CD4-positive, alpha-beta T cell treated with Interleukin-17A for 1 hour (primary cell): ENCODE results near the gene DIP2B.
"Not testable (repeated sequence)": the region's sequence is repeated elsewhere in the genome, so short reads cannot be mapped to it uniquely, and the experiment has no call there.

Source experiments
- DNase-seq: peaks from one replicate; pipeline ENCODE4 v3.0.0-alpha.2; 2020

DIP2B gene

GRCh38 chr12:50550530-50551223 lies 45.9 kb downstream of the DIP2B start:
- DNase-seq = no peak

GRCh38 chr12:50551866-50552265 lies 47.1 kb downstream of the DIP2B start:
- DNase-seq = no peak

DNA sequence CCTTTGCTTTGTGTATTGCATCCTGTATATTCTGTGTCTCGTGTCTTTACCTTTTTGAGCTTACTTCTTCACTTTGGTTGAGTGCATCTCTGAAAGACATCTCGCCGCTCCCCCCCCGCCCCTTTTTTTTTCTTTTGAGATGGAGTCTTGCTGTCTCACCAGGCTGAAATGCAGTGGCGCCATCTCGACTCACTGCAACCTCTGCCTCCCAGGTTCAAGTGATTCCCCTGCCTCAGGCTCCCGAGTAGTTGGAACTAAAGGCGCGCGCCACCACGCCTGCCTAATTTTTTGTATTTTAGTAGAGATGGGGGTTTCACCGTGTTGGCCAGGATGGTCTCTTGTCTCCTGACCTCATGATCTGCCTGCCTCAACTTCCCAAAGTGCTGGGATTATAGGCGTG lies 49.9 kb downstream of the DIP2B start:
- no peak for DNase-seq

DNA sequence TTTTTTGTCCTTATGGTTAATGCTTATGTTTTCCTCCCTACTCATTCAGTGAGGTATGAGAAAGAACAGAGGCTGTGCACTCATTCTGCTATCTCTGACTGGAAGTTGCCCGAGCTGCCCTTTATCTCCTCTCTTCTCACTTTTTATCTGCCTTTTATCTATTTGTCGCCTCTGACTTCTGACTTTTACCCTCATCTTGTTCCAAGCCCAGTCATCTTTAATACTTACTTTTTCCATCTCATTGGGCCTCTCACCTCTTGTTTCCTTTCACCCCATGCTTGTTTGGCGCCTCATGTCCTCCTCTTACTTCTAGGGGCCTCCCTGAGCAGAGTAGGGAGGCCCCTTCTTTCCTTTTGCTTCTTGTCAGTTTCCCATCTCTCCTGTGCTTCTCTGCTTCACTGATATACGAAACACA lies 50.7 kb downstream of the DIP2B start:
- DNase-seq = no peak

GRCh38 chr12:50556273-50556672 lies 51.5 kb downstream of the DIP2B start:
- DNase-seq = no peak

DNA sequence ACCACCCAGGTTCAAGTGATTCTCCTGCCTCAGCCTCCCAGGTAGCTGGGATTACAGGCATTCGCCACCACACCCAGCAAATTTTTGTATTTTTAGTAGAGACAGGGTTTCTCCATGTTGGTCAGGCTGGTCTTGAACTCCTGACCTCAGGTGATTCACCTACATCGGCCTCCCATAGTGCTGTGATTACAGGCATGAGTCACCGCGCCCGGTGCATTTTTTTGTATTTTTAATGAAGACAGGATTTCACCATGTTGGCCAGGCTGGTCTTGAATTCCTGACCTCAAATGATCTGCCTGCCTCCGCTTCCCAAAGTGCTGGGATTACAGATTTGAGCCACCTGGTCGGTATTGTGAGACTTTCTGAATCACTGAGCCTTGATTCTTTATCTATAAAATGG lies 52.0 kb downstream of the DIP2B start:
- DNase-seq = not testable (repeated sequence)

DNA sequence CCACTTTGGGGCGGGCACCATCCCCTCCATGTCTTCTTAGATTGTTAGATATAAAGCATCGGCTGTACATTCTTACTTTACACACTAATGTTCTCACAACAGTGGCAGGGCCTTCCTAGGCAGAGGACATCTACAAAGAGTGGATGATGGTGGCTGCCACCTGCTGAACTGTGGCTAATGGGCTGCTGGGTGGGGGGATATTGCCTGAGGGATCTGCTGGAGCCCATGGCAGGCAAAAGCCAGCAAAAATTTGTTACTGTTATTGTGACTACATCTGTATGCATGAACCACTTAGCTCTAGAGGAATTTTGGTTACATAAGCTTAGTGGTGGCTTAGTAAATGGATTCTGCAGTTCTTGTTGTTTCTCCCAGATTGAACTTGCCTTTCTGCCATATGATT lies 52.6 kb downstream of the DIP2B start:
- no peak for DNase-seq

GRCh38 chr12:50558970-50559369 lies 54.2 kb downstream of the DIP2B start:
- no peak for DNase-seq

GRCh38 chr12:50562520-50563433 lies 58.0 kb downstream of the DIP2B start:
- no peak for DNase-seq

- no peak for DNase-seq
Observed at GRCh38 chr12:50563434-50563787, 58.6 kb downstream of the DIP2B start.

- no peak for DNase-seq
Observed at GRCh38 chr12:50564237-50564947, 59.6 kb downstream of the DIP2B start.

GRCh38 chr12:50564948-50565297 lies 60.1 kb downstream of the DIP2B start:
- DNase-seq = no peak

DNA sequence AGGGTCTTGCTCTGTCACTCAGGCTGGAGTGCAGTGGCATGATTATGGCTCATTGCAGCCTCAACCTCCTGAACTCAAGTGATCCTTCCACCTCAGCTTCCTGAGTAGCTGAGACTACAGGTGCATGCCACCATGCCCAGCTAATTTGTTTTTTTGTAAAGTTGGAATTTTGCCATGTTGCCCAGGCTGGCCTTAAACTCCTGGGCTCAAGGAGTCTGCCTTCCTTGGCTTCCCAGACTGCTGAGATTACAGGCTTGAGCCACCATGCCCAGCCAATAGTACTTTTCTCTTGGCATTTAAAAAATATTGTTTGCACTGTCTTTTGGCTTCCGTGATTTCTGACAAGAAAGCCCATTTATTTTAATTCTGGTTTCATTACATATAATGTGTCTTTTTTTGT lies 61.3 kb downstream of the DIP2B start:
- DNase-seq = no peak

DNA sequence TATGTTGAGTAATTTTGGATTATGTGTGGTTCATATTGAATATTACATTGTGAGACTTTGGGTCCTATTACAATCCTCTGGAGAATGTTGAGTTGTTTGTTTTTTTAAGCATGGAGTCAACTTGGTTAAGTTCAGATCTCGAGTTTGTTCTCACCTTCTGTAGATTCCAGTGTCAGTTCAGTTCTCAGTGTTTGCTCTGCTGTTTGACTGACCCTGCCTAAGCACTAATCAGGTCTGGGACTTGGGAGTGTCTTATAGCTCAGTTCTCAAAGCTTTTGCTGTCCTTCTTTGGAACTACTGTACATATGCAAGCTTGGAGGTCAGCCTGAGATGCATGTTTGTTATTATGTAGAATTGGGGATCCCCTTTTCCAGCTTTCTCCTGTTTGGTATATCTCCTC lies 63.1 kb downstream of the DIP2B start:
- no peak for DNase-seq

DNA sequence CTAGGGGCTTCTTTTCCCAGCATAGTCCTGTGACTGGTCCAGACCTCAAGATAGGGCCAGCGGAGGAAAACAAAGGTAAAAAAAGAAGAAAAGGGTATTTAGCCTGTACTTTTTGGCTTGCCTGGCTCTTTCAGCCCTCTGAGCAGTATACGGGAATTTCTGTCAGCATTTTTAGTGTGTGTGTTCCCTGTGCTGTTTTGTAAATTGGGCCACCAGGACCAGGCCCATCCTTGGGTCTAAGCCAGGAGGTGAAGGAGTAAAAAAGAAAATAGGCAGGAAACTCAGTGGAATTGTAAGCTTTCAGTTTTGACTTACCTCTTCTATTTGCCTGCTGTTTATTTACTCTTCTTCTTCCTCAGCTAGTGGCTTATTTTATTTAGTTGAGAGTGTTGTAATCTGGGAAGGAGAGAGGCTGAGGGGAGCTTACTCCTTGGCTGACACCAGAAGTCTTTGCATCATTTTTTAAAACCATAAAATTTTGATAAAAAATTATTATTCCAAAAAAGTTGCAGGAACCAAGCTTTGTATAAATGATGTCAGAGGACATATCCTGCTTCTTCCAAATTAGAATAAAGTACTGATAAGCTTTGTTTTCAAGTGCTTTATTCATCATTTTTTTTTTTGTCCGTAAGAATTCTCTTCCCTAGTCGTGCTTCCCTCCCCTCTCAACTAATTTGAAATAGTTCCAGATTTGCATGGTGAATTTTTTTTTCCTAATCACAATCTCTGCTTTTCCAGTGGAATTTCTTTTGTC lies 63.7 kb downstream of the DIP2B start:
- DNase-seq = no peak

GRCh38 chr12:50569321-50569720 lies 64.5 kb downstream of the DIP2B start:
- no peak for DNase-seq

DNA sequence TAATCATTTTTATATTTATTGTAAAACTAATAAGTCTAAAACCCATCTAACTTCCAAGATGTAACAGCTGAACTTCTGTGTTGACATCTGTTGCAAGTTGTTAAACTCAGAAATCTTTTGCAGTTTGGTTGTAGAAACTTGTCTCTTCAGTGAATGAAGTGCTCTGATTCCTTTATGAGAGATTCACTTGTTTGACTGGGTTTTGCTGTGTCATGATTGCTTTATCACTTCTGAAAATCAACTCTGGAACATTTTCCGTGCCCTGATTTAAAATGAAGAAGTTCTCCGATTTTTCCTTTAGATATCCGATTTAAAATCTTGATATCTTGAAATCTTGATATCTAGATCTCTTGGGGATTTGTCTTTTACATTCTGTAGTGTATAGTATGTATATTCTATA lies 65.1 kb downstream of the DIP2B start:
- no peak for DNase-seq

DNA sequence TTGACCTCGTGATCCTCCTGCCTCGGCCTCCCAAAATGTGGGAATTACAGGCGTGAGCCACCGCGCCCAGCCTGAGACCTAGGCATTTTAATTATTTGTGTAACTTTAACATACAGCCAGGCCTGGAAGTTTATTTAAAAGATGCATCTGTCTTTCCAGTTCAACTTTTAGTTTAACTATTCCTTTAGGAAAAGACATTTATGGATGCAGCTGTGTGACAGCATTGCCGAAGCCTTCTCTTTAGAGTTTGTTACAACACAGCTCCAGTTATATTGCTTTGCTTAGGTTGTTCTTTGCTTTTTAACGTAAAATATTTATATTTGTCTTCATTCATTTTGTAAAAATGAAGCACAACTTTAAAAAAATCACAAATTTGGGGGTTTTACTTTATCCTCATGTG lies 67.0 kb downstream of the DIP2B start:
- no peak for DNase-seq

DNA sequence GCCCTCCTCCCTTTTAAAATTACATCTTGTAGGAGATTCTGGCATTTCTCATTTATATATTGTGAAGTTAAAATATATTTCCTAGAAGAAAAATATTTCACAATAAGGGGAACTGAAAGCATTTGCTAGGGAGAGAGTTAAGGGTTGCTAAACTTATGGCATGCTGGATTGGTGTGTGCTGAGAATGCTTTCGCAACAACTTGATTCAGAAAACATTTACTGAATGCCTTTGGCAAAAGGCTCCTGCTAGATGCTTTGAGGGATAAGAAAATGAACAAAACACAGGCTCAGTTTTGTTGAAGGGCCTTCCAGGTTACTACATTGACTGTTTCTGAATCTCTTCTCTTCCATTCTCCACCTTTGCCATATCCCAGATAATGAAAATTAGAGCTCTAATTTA lies 67.5 kb downstream of the DIP2B start:
- DNase-seq = no peak

GRCh38 chr12:50572760-50573159 lies 68.0 kb downstream of the DIP2B start:
- no peak for DNase-seq

DNA sequence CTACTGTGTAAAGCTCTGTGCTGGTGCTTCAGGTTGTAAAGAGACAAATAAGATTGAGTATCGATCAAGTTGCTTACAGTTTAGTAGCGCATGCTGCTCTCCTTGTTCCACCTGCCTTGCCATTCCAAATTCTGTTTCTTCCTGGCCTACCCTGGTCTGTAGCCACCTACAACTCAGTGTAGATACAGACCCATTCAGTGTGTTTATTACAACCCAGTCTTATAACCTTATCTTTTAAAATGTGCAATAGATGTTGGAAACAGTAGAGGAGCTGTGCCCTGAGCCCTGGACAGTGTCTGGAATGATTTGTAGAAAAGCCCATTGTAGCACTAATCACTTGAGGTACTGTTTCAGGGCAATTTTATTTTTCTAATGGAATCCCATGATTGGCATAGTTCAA lies 68.5 kb downstream of the DIP2B start:
- DNase-seq = no peak

- no peak for DNase-seq
Observed at GRCh38 chr12:50574601-50575348, 70.0 kb downstream of the DIP2B start.
